Calu3 (cell line): ENCODE measurements around the gene DDX25. TPM values are rescaled to one million over a fixed set of nuclear protein-coding genes. Genes with fewer than 3 reads are reported as not detected.

Source experiments
- BruUV-seq: library from RNA; stranded (reverse); fragments of 400-500 nt; replicated peaks from 2 replicates; lab custom pipeline; 2021; lab: Mats Ljungman, UMichigan
- CTCF ChIA-PET: fragments of 300-600 bp; sonication (Branson Sonifier 250); formaldehyde crosslinking; loops from one replicate; lab custom pipeline; 2022; ENCODE audit warnings: antibody characterized with exemption; lab: Charles Lee
- DNase-seq: peaks from one replicate; pipeline ENCODE4 v3.0.0; 2022
- H3K27ac Mint-ChIP-seq: one replicate; pipeline ENCODE4 v1.8.0; 2022; ENCODE audit warnings: mixed read lengths; ENCODE audit not compliant: unreplicated experiment
- H3K27me3 Mint-ChIP-seq: one replicate; pipeline ENCODE4 v1.8.0; 2022; ENCODE audit warnings: mixed read lengths; ENCODE audit not compliant: unreplicated experiment
- H3K36me3 Mint-ChIP-seq: one replicate; pipeline ENCODE4 v1.8.0; 2022; ENCODE audit warnings: mild to moderate bottlenecking, moderate library complexity, mixed read lengths; ENCODE audit not compliant: insufficient read depth, unreplicated experiment
- H3K4me1 Mint-ChIP-seq: one replicate; pipeline ENCODE4 v1.8.0; 2022; ENCODE audit warnings: mild to moderate bottlenecking, low read depth, mixed read lengths; ENCODE audit not compliant: unreplicated experiment
- H3K4me3 Mint-ChIP-seq: one replicate; pipeline ENCODE4 v1.8.0; 2022; ENCODE audit warnings: mild to moderate bottlenecking, low read depth, moderate library complexity, mixed read lengths; ENCODE audit not compliant: unreplicated experiment
- H3K9me3 Mint-ChIP-seq: one replicate; pipeline ENCODE4 v1.8.0; 2022; ENCODE audit warnings: low read depth, mixed read lengths; ENCODE audit not compliant: unreplicated experiment
- CTCF ChIP-seq: fragments of 200-600 bp; IDR thresholded peaks from one replicate; pipeline ENCODE4 v1.8.0; 2022; ENCODE audit warnings: antibody characterized with exemption; ENCODE audit not compliant: unreplicated experiment
- intact Hi-C: fragments of 100-400 bp; cut with micrococcal nuclease; formaldehyde crosslinking; loops from one replicate; pipeline ENCODE4 v1.10.0; 2022; ENCODE audit not compliant: unreplicated experiment
- total RNA-seq: library from RNA; stranded (reverse); gene quantifications from 2 replicates; pipeline ENCODE4 v1.2.3, GENCODE V29; 2022

The DDX25 gene
- total RNA-seq, 1 experiment from 2014 or later, result not detected

GRCh38 chr11:125934473-125934872 lies 30.2 kb downstream of the DDX25 start:
- H3K36me3 Mint-ChIP-seq, result no peaks in the 10 kb centered on the region
- BruUV-seq, result no TSS peak
- H3K4me3 Mint-ChIP-seq, result no peak overlapping the region
- no peaks in the 10 kb centered on the region for H3K4me1 Mint-ChIP-seq
- no peaks in the 10 kb centered on the region for H3K27me3 Mint-ChIP-seq
- no peak for TF ChIP-seq CTCF
- H3K27ac Mint-ChIP-seq, result no peak overlapping the region
- CTCF ChIA-PET, result interaction anchor here (0.6 kb wide), 1 partner anchor 281 kb away, joined by 3 read pairs; no protein-coding TSS in a partner anchor
- intact Hi-C loops, result no loop called here
- no peak for DNase-seq
- H3K9me3 Mint-ChIP-seq, result no peaks in the 10 kb centered on the region

- H3K36me3 Mint-ChIP-seq, result no peaks in the 10 kb centered on the region
- H3K4me3 Mint-ChIP-seq, result no peak overlapping the region
- no peaks in the 10 kb centered on the region for H3K9me3 Mint-ChIP-seq
- H3K27me3 Mint-ChIP-seq, result no peaks in the 10 kb centered on the region
- no peak for DNase-seq
- BruUV-seq, result no TSS peak
- intact Hi-C loops, result no loop called here
- CTCF ChIA-PET, result interaction anchor here (0.6 kb wide), 1 partner anchor 281 kb away, joined by 3 read pairs; no protein-coding TSS in a partner anchor
- TF ChIP-seq CTCF, result no peak
- H3K27ac Mint-ChIP-seq, result no peak overlapping the region
- no peaks in the 10 kb centered on the region for H3K4me1 Mint-ChIP-seq
These were observed 30.7 kb downstream of the DDX25 start for GRCh38 chr11:125935056-125935455.

- BruUV-seq, result no TSS peak
- no peaks in the 10 kb centered on the region for H3K9me3 Mint-ChIP-seq
- intact Hi-C loops, result no loop called here
- no peak for DNase-seq
- H3K36me3 Mint-ChIP-seq, result no peaks in the 10 kb centered on the region
- H3K27ac Mint-ChIP-seq, result no peak overlapping the region
- no peak for TF ChIP-seq CTCF
- H3K27me3 Mint-ChIP-seq, result no peaks in the 10 kb centered on the region
- CTCF ChIA-PET, result no interaction called here
- H3K4me3 Mint-ChIP-seq, result no peak overlapping the region
- H3K4me1 Mint-ChIP-seq, result no peaks in the 10 kb centered on the region
These were observed 31.4 kb downstream of the DDX25 start for GRCh38 chr11:125935618-125936199.

- Mint-ChIP-seq H3K4me1 (peaks cover 6% of the 10 kb centered on the region), H3K27ac (no peak overlapping the region), H3K36me3 (no peaks in the 10 kb centered on the region), H3K9me3 (no peaks in the 10 kb centered on the region), H3K27me3 (no peaks in the 10 kb centered on the region), H3K4me3 (no peak overlapping the region)
- DNase-seq, result no peak
- TF ChIP-seq CTCF, result no peak
- CTCF ChIA-PET, result no interaction called here
- no TSS peak for BruUV-seq
- intact Hi-C loops, result no loop called here
These were observed 34.1 kb downstream of the DDX25 start for GRCh38 chr11:125938418-125938817.
